NOMO-1 (cell line): ENCODE data around the gene HOXA5.

Source experiments
- DNase-seq, 2 experiments: peaks; one replicate each; lab custom pipeline; 2025; ENCODE audit not compliant: unreplicated experiment in 2 of 2; lab: John Stamatoyannopoulos, UW

The HOXA5 gene

DNA sequence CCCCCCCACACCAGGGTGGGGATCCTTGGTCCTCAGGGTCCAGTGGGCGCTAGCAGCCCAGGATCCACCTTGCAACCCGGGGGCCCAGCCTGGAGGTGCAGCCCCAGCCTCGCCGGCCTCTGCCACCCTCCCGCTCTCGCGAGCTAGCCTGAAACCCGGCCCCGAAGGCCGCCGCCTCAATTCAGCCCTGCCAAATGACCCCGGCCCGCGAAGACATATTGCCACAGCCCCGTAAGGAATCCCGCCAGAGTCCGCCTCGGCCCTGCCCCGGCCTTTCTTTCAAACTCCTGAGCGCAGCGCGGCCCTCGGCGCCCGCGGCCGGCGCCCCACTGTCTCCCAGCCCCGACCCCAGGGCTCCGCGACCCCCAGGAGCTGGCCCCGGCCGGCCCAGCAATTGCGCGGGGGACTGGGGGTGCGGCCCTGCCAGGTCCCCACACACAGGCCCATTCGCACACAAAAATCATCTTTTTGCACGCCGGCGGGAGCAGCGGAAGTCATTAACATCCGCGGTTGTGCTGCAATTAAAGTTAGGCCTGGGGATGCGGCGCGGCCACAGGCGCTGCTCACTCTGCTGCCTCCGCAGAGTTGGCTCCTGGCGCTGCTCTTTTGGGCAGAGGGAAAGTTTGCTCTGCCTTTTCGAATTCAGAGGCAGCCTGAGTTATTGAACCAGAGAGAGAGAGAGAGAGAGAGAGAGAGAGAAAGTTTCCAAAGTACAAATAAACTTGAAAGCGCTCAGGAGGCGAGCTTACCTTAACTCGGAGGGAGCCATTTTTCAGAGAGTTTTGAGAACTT, 4.0 kb downstream of the HOXA5 start:
- no peak for DNase-seq

DNA sequence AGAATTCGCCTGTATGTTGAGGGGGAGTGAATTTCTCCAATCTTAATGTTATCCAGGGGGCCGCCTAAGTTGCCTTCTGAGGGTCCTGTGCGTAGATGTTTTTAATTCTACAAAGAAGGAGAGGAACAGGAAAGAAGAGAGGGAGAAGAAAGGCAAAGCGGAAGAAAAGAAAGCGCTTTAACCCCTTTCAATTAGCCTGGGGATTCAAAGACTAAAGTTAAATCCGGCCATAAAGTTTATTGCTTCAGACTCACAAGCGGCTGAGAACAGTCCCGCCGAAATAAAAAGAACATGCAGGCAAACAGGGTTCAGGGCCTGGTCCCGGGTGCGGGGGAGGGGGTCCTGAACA, 4.5 kb downstream of the HOXA5 start:
- no peak for DNase-seq

DNA sequence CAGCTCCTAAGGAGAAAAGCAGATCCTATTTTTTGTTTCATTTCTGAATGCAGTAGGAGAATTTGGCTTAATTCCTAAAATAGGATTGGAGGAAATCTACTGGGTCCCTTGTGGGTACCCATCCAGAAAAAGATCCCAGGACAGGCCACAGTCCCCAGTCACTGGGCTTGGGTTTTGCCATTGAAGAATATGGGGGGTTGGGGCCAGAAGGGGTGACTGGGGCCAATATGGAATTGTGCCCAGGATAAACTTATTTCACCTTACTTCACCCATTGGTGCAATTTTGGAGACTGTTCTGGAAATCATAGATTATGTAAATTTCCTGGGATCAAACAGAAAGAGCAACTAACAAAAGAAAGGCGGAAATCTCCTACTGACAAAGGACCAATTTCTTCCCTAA, 5.0 kb downstream of the HOXA5 start:
- no peak for DNase-seq

DNA sequence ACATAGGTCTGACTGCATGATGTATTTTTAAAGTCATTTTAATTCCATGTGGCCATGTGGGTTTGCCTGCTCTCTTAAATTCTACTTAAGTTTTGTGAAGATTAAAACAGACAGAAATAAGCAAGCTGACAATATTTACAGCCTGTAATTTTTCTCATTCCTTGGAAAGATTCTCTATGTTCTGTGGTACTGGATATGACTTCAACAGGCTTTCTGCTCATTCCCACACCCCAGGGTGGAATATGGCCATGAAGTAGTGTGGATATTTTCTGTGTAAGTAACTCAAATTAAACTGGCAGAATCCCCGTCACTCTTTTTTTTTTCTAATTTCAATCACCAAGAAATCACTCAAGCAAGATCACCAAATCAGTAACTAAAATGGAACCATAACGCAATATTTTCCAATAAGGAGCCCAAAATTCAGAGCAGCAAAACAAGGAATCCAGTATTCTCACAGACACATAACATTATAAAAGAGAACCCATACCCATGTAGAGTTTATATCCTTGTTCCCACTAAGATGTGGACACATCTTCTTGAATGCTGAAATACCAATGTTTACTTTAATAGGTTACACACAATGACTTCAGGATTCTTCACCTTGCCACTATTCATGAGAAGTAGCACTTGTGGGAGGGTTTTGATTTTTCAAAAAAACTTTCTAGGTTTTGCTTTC, 5.7 kb downstream of the HOXA5 start:
- no peak for DNase-seq

GRCh38 chr7:27134392-27134791, 9.1 kb downstream of the HOXA5 start:
- peak in 1 of 2 experiments; percentile 44 for DNase-seq

GRCh38 chr7:27133409-27134231, 9.9 kb downstream of the HOXA5 start:
- DNase-seq, result no peak

GRCh38 chr7:27132978-27133377, 10.5 kb downstream of the HOXA5 start:
- no peak for DNase-seq

GRCh38 chr7:27132214-27132613, 11.3 kb downstream of the HOXA5 start:
- DNase-seq, result no peak

GRCh38 chr7:27131390-27131819, 12.1 kb downstream of the HOXA5 start:
- no peak for DNase-seq

- no peak for DNase-seq
These were observed 12.7 kb downstream of the HOXA5 start, which contains the start of gene HOXA4 for GRCh38 chr7:27130540-27131389. Gene HOXA4, minus strand, starts transcription at chr7:27130757. Its CDS starts 24 bp downstream, at chr7:27130733.

DNA sequence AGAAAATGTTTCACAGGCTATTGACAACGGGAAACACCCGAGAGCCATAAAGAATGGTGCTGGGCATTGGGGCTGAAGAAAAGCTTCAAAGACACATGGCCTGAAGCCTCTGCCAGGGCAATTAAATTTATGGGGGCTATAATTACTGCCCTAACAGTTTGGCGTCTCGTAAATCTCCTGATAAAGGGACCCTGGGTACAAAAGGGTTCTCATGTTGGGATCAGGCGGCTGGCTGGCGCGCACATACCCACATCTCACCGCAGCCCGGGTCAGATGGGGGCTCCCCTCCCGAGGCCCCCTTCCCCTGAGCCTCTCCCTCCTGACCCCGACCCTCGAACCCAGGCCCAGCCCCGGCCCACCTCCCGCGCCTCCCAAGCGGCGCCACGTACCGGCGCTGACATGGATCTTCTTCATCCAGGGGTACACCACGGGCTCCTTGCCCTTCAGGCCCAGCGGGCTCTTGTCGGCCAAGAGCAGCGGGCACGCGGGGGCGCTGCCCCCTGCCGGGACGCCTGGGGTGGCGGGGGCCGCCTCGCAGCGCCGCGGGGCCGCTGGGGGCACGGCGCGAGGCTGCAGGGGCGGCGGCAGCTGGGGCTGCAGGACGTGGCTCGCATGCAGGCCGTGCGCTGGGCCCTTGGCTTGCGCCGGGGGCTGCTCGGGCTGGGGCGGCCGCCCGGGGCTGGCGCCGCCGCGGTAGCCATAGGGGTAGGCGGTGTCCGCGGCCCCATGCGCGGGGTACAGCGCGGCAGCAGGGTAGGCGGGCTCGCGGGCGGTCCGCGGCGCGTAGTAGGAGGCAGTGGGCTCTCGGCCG, 13.5 kb downstream of the HOXA5 start:
- no peak for DNase-seq

- no peak for DNase-seq
These were observed 14.4 kb downstream of the HOXA5 start for GRCh38 chr7:27128776-27129728.

DNA sequence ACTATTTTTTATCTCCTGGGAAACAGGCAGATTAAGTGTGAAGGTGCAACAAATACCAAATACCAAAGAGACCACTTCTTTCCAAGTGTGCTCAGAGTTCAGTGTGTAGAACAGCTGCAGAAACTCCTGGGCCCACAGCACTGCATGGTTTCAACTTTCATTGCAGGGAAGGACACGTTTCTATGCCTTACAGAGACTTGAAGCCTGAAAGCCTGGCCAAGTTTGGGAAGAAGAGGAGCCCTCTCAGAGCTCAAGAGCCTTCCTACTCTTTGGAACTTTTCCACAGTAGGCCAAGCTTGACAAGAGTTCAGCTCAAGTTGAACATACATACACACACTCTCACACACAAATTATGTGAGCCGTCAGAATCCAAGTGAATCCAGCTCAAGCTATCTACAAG, 15.4 kb downstream of the HOXA5 start:
- DNase-seq, result no peak

GRCh38 chr7:27126596-27127327, 16.7 kb downstream of the HOXA5 start:
- no peak for DNase-seq

DNA sequence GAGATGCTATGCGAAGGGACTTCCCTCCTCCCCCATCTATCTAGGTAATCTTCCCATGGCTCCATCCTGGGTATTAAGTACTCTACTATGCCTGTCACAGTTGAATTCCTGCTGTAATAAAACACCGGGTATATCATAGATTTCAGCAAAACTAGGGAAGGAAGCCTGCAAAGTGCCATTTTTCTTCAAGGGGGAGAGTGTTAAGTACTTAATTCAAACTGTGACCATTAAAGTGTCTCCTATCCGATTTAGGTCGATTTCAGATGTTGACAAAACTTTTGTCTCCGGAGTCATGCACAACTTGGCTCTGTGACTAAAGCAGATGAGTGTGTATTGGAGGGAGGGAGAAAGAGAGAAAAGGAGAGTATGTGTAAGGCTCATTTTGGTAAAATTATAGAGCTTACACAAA, 17.5 kb downstream of the HOXA5 start:
- no peak for DNase-seq

GRCh38 chr7:27124902-27125689, 18.4 kb downstream of the HOXA5 start:
- no peak for DNase-seq
